Pancreas (tissue), 10 donors: Measurements from ENCODE around the gene PEX7. TPM values are rescaled to one million over a fixed set of nuclear protein-coding genes. Genes with fewer than 3 reads are reported as not detected.

Experiments used
- ATAC-seq, 4 donors: fragments of 200-7000 bp; cut with Tn5 transposase; one replicate each; pipeline versions ENCODE4 v1.8.0 to v1.9.1; 2020; ENCODE audit warnings: mild to moderate bottlenecking in 4 of 4, moderate library complexity in 4 of 4
- DNase-seq, 6 donors: peaks; one replicate each; pipeline ENCODE4 v3.0.0-alpha.2; 2020
- FAIRE-seq: peaks from 2 replicates; lab custom pipeline; 2012; peaks lifted over from hg19 to GRCh38; lab: Jason Lieb, UNC
- H3K27ac ChIP-seq, 4 donors: fragments of 200-600 bp; sonication (generic); 1 replicate in 3 of 4; 2 replicates in 1 of 4; pipeline versions ENCODE4 v1.5.0 to v1.8.0; 2020
- H3K27me3 ChIP-seq, 4 donors: fragments of 200-600 bp; one replicate each; pipeline ENCODE4 v1.8.0; 2021
- H3K36me3 ChIP-seq, 3 donors: fragments of 200-600 bp; sonication (generic) in 1 of 3; one replicate each; pipeline versions ENCODE4 v1.5.0 to v1.8.0; 2020 to 2021
- H3K4me1 ChIP-seq, 3 donors: fragments of 200-600 bp; one replicate each; pipeline ENCODE4 v1.8.0; 2021
- H3K4me3 ChIP-seq, 4 donors: fragments of 200-600 bp; sonication (generic) in 2 of 4; one replicate each; pipeline versions ENCODE4 v1.5.0 to v1.8.0; 2020 to 2021
- H3K9me3 ChIP-seq, 4 donors: fragments of 200-600 bp; one replicate each; pipeline ENCODE4 v1.8.0; 2021
- CTCF ChIP-seq, 4 donors: fragments of 200-600 bp; sonication (generic) in 3 of 4; IDR thresholded peaks; one replicate each; pipeline versions ENCODE4 v1.5.0 to v1.8.0; 2021; ENCODE audit warnings: antibody characterized with exemption in 4 of 4
- WGBS, 2 donors: extraction: QIAGEN DNeasy Blood & Tissue Kit; methylation state at CpG; one replicate each; pipeline ENCODE4 v1.1.7; 2013; 5-methylcytosine and 5-hydroxymethylcytosine counted together
- intact Hi-C, 3 donors: fragments of 100-400 bp; cut with DNase I; formaldehyde crosslinking; loops; one replicate each; pipeline versions ENCODE4 v1.11.1 to v1.14.2; 2022
- polyA plus RNA-seq, 2 donors: library from polyadenylated mRNA; stranded (reverse); fragments of 200-250 nt; gene quantifications; one replicate each; pipeline ENCODE4 v1.2.3, GENCODE V29; 2013
- total RNA-seq, 6 donors: library from RNA; stranded (reverse); fragmentation: NEBNext Ultra II Directional in 4 of 6; extraction: Animal tissue kit (Norgen Biotek cat#: 25700) in 4 of 6; gene quantifications; one replicate each; pipeline versions ENCODE4 v1.2.1 to v1.2.4, GENCODE V29; 2021 to 2023
- donor health status: healthy with polysubstance abuse.
- donor health status: DM: no; HTN: no; CAD: no; lungs with moderate emphysema.
- donor health status: DM: no; HTN: no; CAD: no.
- donor health status: control.
- donor health status: control.
- donor health status: Bipolar disorder and iron deficiency.
- donor health status: DM: yes; HTN: yes; CAD: no.
- donor health status: DM: no; HTN: no; CAD: no.
- donor health status: DM: no; HTN: no; CAD: no.
- donor health status: DM: yes; HTN: yes; CAD: no.

PEX7 gene
- total and polyA plus RNA-seq, 8 donors, result 3.9 to 9.3 (median 6.8) TPM

GRCh38 chr6:136859430-136859829 is 37.0 kb downstream of the PEX7 start:
- no peak overlapping the region for H3K4me3 ChIP-seq
- intact Hi-C loops, result no loop called here
- ATAC-seq (peak in 2 of 4 donors; percentile 43 to 56), FAIRE-seq (no peak), DNase-seq (no peak)
- no peaks in the 10 kb centered on the region for H3K27me3 ChIP-seq
- H3K27ac ChIP-seq, result no peak overlapping the region
- H3K9me3 ChIP-seq, result no peaks in the 10 kb centered on the region
- TF ChIP-seq CTCF (IDR thresholded peaks at IDR 0.05), result no peak
- H3K4me1 ChIP-seq, result peaks cover 0 to 6% (median 0%) of the 10 kb centered on the region in 3 donors
- H3K36me3 ChIP-seq, result no peaks in the 10 kb centered on the region
- 95 to 96% methylated on average over 5 of the region's 5 CpGs for WGBS, 2 donors

GRCh38 chr6:136860043-136860442 is 37.7 kb downstream of the PEX7 start:
- H3K27ac ChIP-seq, result no peak overlapping the region
- intact Hi-C loops, result no loop called here
- WGBS, 2 donors, result 86 to 93% methylated on average over 1 of the region's 1 CpG
- TF ChIP-seq CTCF (IDR thresholded peaks at IDR 0.05), result no peak
- peak in 2 of 6 donors; percentile 13 to 18 for DNase-seq
- no peaks in the 10 kb centered on the region for H3K36me3 ChIP-seq
- H3K4me1 ChIP-seq, result peaks cover 0 to 6% (median 0%) of the 10 kb centered on the region in 3 donors
- H3K9me3 ChIP-seq, result no peaks in the 10 kb centered on the region
- no peak for FAIRE-seq
- no peaks in the 10 kb centered on the region for H3K27me3 ChIP-seq
- ATAC-seq, result peak; percentile 59 to 81 (median 74)
- no peak overlapping the region for H3K4me3 ChIP-seq

GRCh38 chr6:136862662-136863061 is 40.3 kb downstream of the PEX7 start:
- ATAC-seq (no peak), FAIRE-seq (no peak), DNase-seq (no peak)
- H3K27ac ChIP-seq, result no peak overlapping the region
- H3K27me3 ChIP-seq, result no peaks in the 10 kb centered on the region
- H3K36me3 ChIP-seq, result no peaks in the 10 kb centered on the region
- no peaks in the 10 kb centered on the region for H3K9me3 ChIP-seq
- no peak overlapping the region for H3K4me3 ChIP-seq
- intact Hi-C loops, result no loop called here
- TF ChIP-seq CTCF (IDR thresholded peaks at IDR 0.05), result no peak
- 93 to 97% methylated on average over 1 of the region's 1 CpG for WGBS, 2 donors
- H3K4me1 ChIP-seq, result peaks cover 0 to 6% (median 0%) of the 10 kb centered on the region in 3 donors

- TF ChIP-seq CTCF (IDR thresholded peaks at IDR 0.05), result no peak
- H3K36me3 ChIP-seq, result no peaks in the 10 kb centered on the region
- H3K4me3 ChIP-seq, result no peak overlapping the region
- H3K9me3 ChIP-seq, result no peaks in the 10 kb centered on the region
- no peaks in the 10 kb centered on the region for H3K27me3 ChIP-seq
- ATAC-seq, result no peak
- no peak for FAIRE-seq
- 76 to 88% methylated on average over 5 of the region's 5 CpGs for WGBS, 2 donors
- peaks cover 0 to 6% (median 0%) of the 10 kb centered on the region in 3 donors for H3K4me1 ChIP-seq
- intact Hi-C loops, result no loop called here
- no peak overlapping the region for H3K27ac ChIP-seq
- no peak for DNase-seq
Measured at GRCh38 chr6:136863752-136864151, 41.4 kb downstream of the PEX7 start.

- Histone ChIP-seq H3K36me3 (no peaks in the 10 kb centered on the region), H3K4me3 (no peak overlapping the region), H3K27ac (no peak overlapping the region), H3K9me3 (no peaks in the 10 kb centered on the region), H3K27me3 (no peaks in the 10 kb centered on the region), H3K4me1 (peaks cover 0 to 6% (median 0%) of the 10 kb centered on the region in 3 donors)
- no peak for TF ChIP-seq CTCF (IDR thresholded peaks at IDR 0.05)
- ATAC-seq, result no peak
- no peak for FAIRE-seq
- WGBS, 2 donors, result 94 to 97% methylated on average over 4 of the region's 4 CpGs
- DNase-seq, result no peak
- intact Hi-C loops, result no loop called here
Measured at GRCh38 chr6:136864676-136865075, 42.3 kb downstream of the PEX7 start.
